Activated naive CD4-positive, alpha-beta T cell treated with anti-CD3 and anti-CD28 coated beads, Interleukin-2, amount 10 ng/mL, durations not matched to agents 7 days and 5 days (primary cell): ENCODE results near the gene NAT8L.
A peak's percentile ranks its signal among the peaks of the same experiment; 100 is the strongest.

Experiments used
- CTCF ChIA-PET: fragments of 350-600 bp; sonication (Branson Sonifier 250); formaldehyde crosslinking; loops from one replicate; lab custom pipeline; 2021; ENCODE audit warnings: antibody characterized with exemption; lab: Charles Lee
- DNase-seq: peaks from one replicate; pipeline ENCODE4 v3.0.0-alpha.2; 2020
- H3K27ac Mint-ChIP-seq: one replicate; pipeline ENCODE4 v1.8.0; 2021; ENCODE audit warnings: mild to moderate bottlenecking, moderate library complexity, mixed read lengths
- H3K27me3 Mint-ChIP-seq: one replicate; pipeline ENCODE4 v1.8.0; 2021; ENCODE audit warnings: mild to moderate bottlenecking, mixed read lengths
- H3K36me3 Mint-ChIP-seq: one replicate; pipeline ENCODE4 v1.8.0; 2021; ENCODE audit warnings: mixed read lengths
- H3K4me1 Mint-ChIP-seq: one replicate; pipeline ENCODE4 v1.8.0; 2021; ENCODE audit warnings: mixed read lengths
- H3K4me3 Mint-ChIP-seq: one replicate; pipeline ENCODE4 v1.8.0; 2021; ENCODE audit warnings: mild to moderate bottlenecking, moderate library complexity, mixed read lengths
- H3K9me3 Mint-ChIP-seq: one replicate; pipeline ENCODE4 v1.8.0; 2021; ENCODE audit warnings: mixed read lengths

The NAT8L gene

GRCh38 chr4:2042204-2042946 lies 16.8 kb upstream of the NAT8L start:
- peak; percentile 65 for DNase-seq
- no peaks in the 10 kb centered on the region for H3K9me3 Mint-ChIP-seq
- peak overlapping the region; percentile 78 for H3K4me3 Mint-ChIP-seq
- peaks cover 77% of the 10 kb centered on the region for H3K27me3 Mint-ChIP-seq
- CTCF ChIA-PET: no interaction called here
- peak overlapping the region; percentile 42 for H3K27ac Mint-ChIP-seq
- H3K36me3 Mint-ChIP-seq: no peaks in the 10 kb centered on the region
- H3K4me1 Mint-ChIP-seq: peaks cover 11% of the 10 kb centered on the region

GRCh38 chr4:2042947-2043395 lies 16.2 kb upstream of the NAT8L start:
- no peak for DNase-seq
- Mint-ChIP-seq H3K4me1 (peaks cover 11% of the 10 kb centered on the region), H3K9me3 (no peaks in the 10 kb centered on the region), H3K36me3 (no peaks in the 10 kb centered on the region), H3K27me3 (peaks cover 83% of the 10 kb centered on the region), H3K27ac (peak overlapping the region; percentile 42), H3K4me3 (peak overlapping the region; percentile 78)
- CTCF ChIA-PET: no interaction called here

GRCh38 chr4:2043396-2044118 lies 15.6 kb upstream of the NAT8L start:
- Mint-ChIP-seq H3K36me3 (no peaks in the 10 kb centered on the region), H3K27me3 (peaks cover 85% of the 10 kb centered on the region), H3K4me1 (peaks cover 11% of the 10 kb centered on the region), H3K4me3 (peak overlapping the region; percentile 78), H3K9me3 (no peaks in the 10 kb centered on the region), H3K27ac (no peak overlapping the region)
- CTCF ChIA-PET: no interaction called here
- DNase-seq: no peak

GRCh38 chr4:2044119-2044485 lies 15.0 kb upstream of the NAT8L start:
- peaks cover 11% of the 10 kb centered on the region for H3K4me1 Mint-ChIP-seq
- peaks cover 84% of the 10 kb centered on the region for H3K27me3 Mint-ChIP-seq
- DNase-seq: no peak
- peak overlapping the region; percentile 26 for H3K4me3 Mint-ChIP-seq
- H3K36me3 Mint-ChIP-seq: no peaks in the 10 kb centered on the region
- CTCF ChIA-PET: no interaction called here
- no peak overlapping the region for H3K27ac Mint-ChIP-seq
- H3K9me3 Mint-ChIP-seq: no peaks in the 10 kb centered on the region

GRCh38 chr4:2044542-2045517 lies 14.3 kb upstream of the NAT8L start:
- no peaks in the 10 kb centered on the region for H3K36me3 Mint-ChIP-seq
- H3K4me3 Mint-ChIP-seq: no peak overlapping the region
- DNase-seq: no peak
- H3K27ac Mint-ChIP-seq: no peak overlapping the region
- H3K4me1 Mint-ChIP-seq: peaks cover 9% of the 10 kb centered on the region
- H3K27me3 Mint-ChIP-seq: peaks cover 79% of the 10 kb centered on the region
- H3K9me3 Mint-ChIP-seq: no peaks in the 10 kb centered on the region
- CTCF ChIA-PET: no interaction called here

- Mint-ChIP-seq H3K4me1 (peaks cover 5% of the 10 kb centered on the region), H3K27ac (no peak overlapping the region), H3K27me3 (peaks cover 79% of the 10 kb centered on the region), H3K9me3 (no peaks in the 10 kb centered on the region), H3K4me3 (no peak overlapping the region), H3K36me3 (no peaks in the 10 kb centered on the region)
- CTCF ChIA-PET: no interaction called here
- no peak for DNase-seq
These were observed 13.6 kb upstream of the NAT8L start for GRCh38 chr4:2045518-2045951.

GRCh38 chr4:2046031-2046961 lies 12.8 kb upstream of the NAT8L start:
- CTCF ChIA-PET: no interaction called here
- peaks cover 5% of the 10 kb centered on the region for H3K4me1 Mint-ChIP-seq
- DNase-seq: no peak
- no peaks in the 10 kb centered on the region for H3K9me3 Mint-ChIP-seq
- no peaks in the 10 kb centered on the region for H3K36me3 Mint-ChIP-seq
- H3K27ac Mint-ChIP-seq: no peak overlapping the region
- no peak overlapping the region for H3K4me3 Mint-ChIP-seq
- peaks cover 79% of the 10 kb centered on the region for H3K27me3 Mint-ChIP-seq

- CTCF ChIA-PET: no interaction called here
- Mint-ChIP-seq H3K9me3 (no peaks in the 10 kb centered on the region), H3K27ac (no peak overlapping the region), H3K27me3 (peaks cover 80% of the 10 kb centered on the region), H3K36me3 (no peaks in the 10 kb centered on the region), H3K4me1 (peaks cover 2% of the 10 kb centered on the region), H3K4me3 (no peak overlapping the region)
- DNase-seq: no peak
These were observed 12.0 kb upstream of the NAT8L start for GRCh38 chr4:2047031-2047660.

- Mint-ChIP-seq H3K27me3 (peaks cover 77% of the 10 kb centered on the region), H3K4me1 (no peaks in the 10 kb centered on the region), H3K4me3 (no peak overlapping the region), H3K36me3 (no peaks in the 10 kb centered on the region), H3K27ac (no peak overlapping the region), H3K9me3 (no peaks in the 10 kb centered on the region)
- CTCF ChIA-PET: no interaction called here
- no peak for DNase-seq
These were observed 11.1 kb upstream of the NAT8L start for GRCh38 chr4:2047781-2048581.

GRCh38 chr4:2048831-2049230 lies 10.3 kb upstream of the NAT8L start:
- Mint-ChIP-seq H3K4me3 (no peak overlapping the region), H3K27me3 (peaks cover 78% of the 10 kb centered on the region), H3K9me3 (no peaks in the 10 kb centered on the region), H3K4me1 (no peaks in the 10 kb centered on the region), H3K27ac (no peak overlapping the region), H3K36me3 (no peaks in the 10 kb centered on the region)
- CTCF ChIA-PET: no interaction called here
- no peak for DNase-seq

- Mint-ChIP-seq H3K27me3 (peaks cover 80% of the 10 kb centered on the region), H3K36me3 (no peaks in the 10 kb centered on the region), H3K4me1 (no peaks in the 10 kb centered on the region), H3K9me3 (no peaks in the 10 kb centered on the region), H3K4me3 (no peak overlapping the region), H3K27ac (no peak overlapping the region)
- CTCF ChIA-PET: no interaction called here
- no peak for DNase-seq
These were observed 9.7 kb upstream of the NAT8L start for GRCh38 chr4:2049381-2049780.

GRCh38 chr4:2049811-2050210 lies 9.3 kb upstream of the NAT8L start:
- no peaks in the 10 kb centered on the region for H3K9me3 Mint-ChIP-seq
- no peaks in the 10 kb centered on the region for H3K36me3 Mint-ChIP-seq
- no peaks in the 10 kb centered on the region for H3K4me1 Mint-ChIP-seq
- no peak for DNase-seq
- H3K4me3 Mint-ChIP-seq: no peak overlapping the region
- peaks cover 84% of the 10 kb centered on the region for H3K27me3 Mint-ChIP-seq
- CTCF ChIA-PET: no interaction called here
- no peak overlapping the region for H3K27ac Mint-ChIP-seq
